HG03095 (cell line): ENCODE data around the gene LIN28B.
"Not testable (repeated sequence)": the region's sequence is repeated elsewhere in the genome, so short reads cannot be mapped to it uniquely, and the experiment has no call there.

ENCODE experiments used
- ATAC-seq: cut with Tn5 transposase; IDR thresholded peaks from one replicate; pipeline ENCODE4 v1.9.1; 2021; ENCODE audit warnings: moderate library complexity; ENCODE audit not compliant: unreplicated experiment

The LIN28B gene

GRCh38 chr6:104956731-104957294 is at the start of gene LIN28B:
LIN28B (plus strand) TSS chr6:104957107; CDS start chr6:104957251, 144 bp downstream.
- ATAC-seq: no peak

- no peak for ATAC-seq
Measured at GRCh38 chr6:104908031-104908887, 48.6 kb upstream of the LIN28B start.

GRCh38 chr6:104908888-104909525 is 47.9 kb upstream of the LIN28B start:
- ATAC-seq: no peak

- ATAC-seq: no peak
Measured at GRCh38 chr6:104921896-104922295, 35.0 kb upstream of the LIN28B start.

GRCh38 chr6:104928141-104928540 is 28.8 kb upstream of the LIN28B start:
- no peak for ATAC-seq

- ATAC-seq: no peak
Measured at GRCh38 chr6:104929353-104929752, 27.6 kb upstream of the LIN28B start.

GRCh38 chr6:104930939-104931338 is 26.0 kb upstream of the LIN28B start:
- ATAC-seq: no peak

GRCh38 chr6:104936766-104937535 is 20.0 kb upstream of the LIN28B start:
- no peak for ATAC-seq

- ATAC-seq: no peak
Measured at GRCh38 chr6:104940238-104940892, 16.5 kb upstream of the LIN28B start.

- ATAC-seq: no peak
Measured at GRCh38 chr6:104940893-104941728, 15.8 kb upstream of the LIN28B start.

GRCh38 chr6:104941729-104942091 is 15.2 kb upstream of the LIN28B start:
- ATAC-seq: no peak

GRCh38 chr6:104943781-104944180 is 13.1 kb upstream of the LIN28B start:
- ATAC-seq: no peak

GRCh38 chr6:104949206-104949605 is 7.7 kb upstream of the LIN28B start:
- no peak for ATAC-seq

- no peak for ATAC-seq
Measured at GRCh38 chr6:104951677-104952076, 5.2 kb upstream of the LIN28B start.

GRCh38 chr6:104952911-104953399 is 4.0 kb upstream of the LIN28B start:
- no peak for ATAC-seq

GRCh38 chr6:104953400-104954189 is 3.3 kb upstream of the LIN28B start:
- not testable (repeated sequence) for ATAC-seq

GRCh38 chr6:104954190-104954797 is 2.6 kb upstream of the LIN28B start:
- no peak for ATAC-seq

- ATAC-seq: no peak
Measured at GRCh38 chr6:104955491-104955890, 1.4 kb upstream of the LIN28B start.
